Right cardiac atrium (tissue), 5 donors: ENCODE measurements around the gene IHH. TPM values are rescaled to one million over a fixed set of nuclear protein-coding genes. Genes with fewer than 3 reads are reported as not detected.

Experiments used
- ATAC-seq, 2 donors: fragments of 200-7000 bp; cut with Tn5 transposase; one replicate each; pipeline versions ENCODE4 v1.8.0 to v1.9.1; 2020; ENCODE audit warnings: moderate library complexity in 2 of 2, mild to moderate bottlenecking in 1 of 2
- DNase-seq, 3 donors: peaks; one replicate each; pipeline ENCODE4 v3.0.0-alpha.2; 2020
- H3K27ac ChIP-seq: one replicate; pipeline ENCODE4 v1.5.1; 2013; ENCODE audit warnings: mild to moderate bottlenecking, low read length, control low read depth, moderate library complexity
- H3K27me3 ChIP-seq: one replicate; pipeline ENCODE4 v1.6.1; 2013; ENCODE audit not compliant: control insufficient read depth, insufficient read depth
- H3K4me1 ChIP-seq: one replicate; pipeline ENCODE4 v1.6.1; 2013; ENCODE audit warnings: low read length; ENCODE audit not compliant: control insufficient read depth, insufficient read depth
- H3K4me3 ChIP-seq: one replicate; pipeline ENCODE4 v1.5.1; 2013; ENCODE audit warnings: low read length, control low read depth
- H3K9me3 ChIP-seq: one replicate; pipeline ENCODE4 v1.6.1; 2013; ENCODE audit warnings: low read length; ENCODE audit not compliant: control insufficient read depth
- WGBS: extraction: QIAGEN DNeasy Blood & Tissue Kit; methylation state at CpG from one replicate; pipeline ENCODE4 v1.1.7; 2013; 5-methylcytosine and 5-hydroxymethylcytosine counted together
- intact Hi-C, 4 donors: fragments of 100-400 bp; cut with DNase I; formaldehyde crosslinking; loops; one replicate each; pipeline versions ENCODE4 v1.11.0 to v1.14.0; 2022 to 2023
- long read RNA-seq, 4 donors: library from polyadenylated mRNA; unstranded; transcript quantifications; one replicate each; pipeline ENCODE4 v2.0.0, GENCODE V29; 2020 to 2021
- polyA plus RNA-seq: library from polyadenylated mRNA; stranded (reverse); fragments of 200-250 nt; gene quantifications from one replicate; pipeline ENCODE4 v1.2.3, GENCODE V29; 2013
- total RNA-seq, 4 donors: library from RNA; stranded (reverse); fragmentation: NEBNext Ultra II Directional; extraction: Animal tissue kit (Norgen Biotek cat#: 25700); gene quantifications; one replicate each; pipeline ENCODE4 v1.2.1, GENCODE V29; 2021
- donor health status: healthy with polysubstance abuse.
- donor health status: DM: no; HTN: yes; CAD: no.
- donor health status: DM: no; HTN: no; CAD: no.
- donor health status: DM: no; HTN: yes; CAD: no; lungs with severe emphysema.
- donor health status: DM: yes; HTN: yes; CAD: no.

The IHH gene
- total RNA-seq (not detected), polyA plus RNA-seq (0.05 TPM)
- long read RNA-seq, donor 1, result 0 reads
- long read RNA-seq, donor 2, result 0 reads
- long read RNA-seq, donor 3, result 0 reads
- long read RNA-seq, donor 4, result 0 reads

- H3K27me3 ChIP-seq, result no peaks in the 10 kb centered on the region
- H3K4me3 ChIP-seq, result peak within 1 kb of the TSS; percentile 41
- DNase-seq (peak in 1 of 3 donors; percentile 57), ATAC-seq (peak in 1 of 2 donors; percentile 5)
- 1% methylated on average over 76 of the region's 76 CpGs for WGBS
- no peak within 1 kb of the TSS for H3K27ac ChIP-seq
- H3K9me3 ChIP-seq, result no peaks in the 10 kb centered on the region
- peaks cover 6% of the 10 kb centered on the region for H3K4me1 ChIP-seq
- intact Hi-C loops, result no loop called here
Observed at GRCh38 chr2:219060821-219061791, at the start of gene IHH. IHH (minus strand) TSS chr2:219060921; CDS start chr2:219060467, 454 bp downstream.

DNA sequence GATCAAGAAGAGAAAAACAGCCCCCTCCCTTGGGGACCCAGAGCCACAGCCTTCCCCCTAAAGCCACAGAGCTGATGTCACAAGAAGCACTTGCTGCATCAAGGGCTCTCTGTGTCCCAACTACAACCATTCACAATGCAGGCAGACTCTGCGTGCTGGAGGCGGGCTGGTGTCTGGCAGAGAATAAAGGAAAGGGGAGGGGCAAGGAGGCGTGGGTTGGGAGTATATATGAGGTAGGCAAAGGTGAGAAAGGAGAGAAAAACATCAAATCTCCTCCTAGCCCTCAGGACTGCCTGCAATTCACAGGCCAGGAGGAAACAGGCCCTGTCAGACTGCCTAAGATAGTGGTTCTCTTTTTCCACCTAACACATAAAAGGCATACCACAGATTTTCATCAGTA, 48.8 kb upstream of the IHH start:
- H3K27me3 ChIP-seq, result no peaks in the 10 kb centered on the region
- H3K9me3 ChIP-seq, result no peaks in the 10 kb centered on the region
- H3K4me3 ChIP-seq, result no peak overlapping the region
- intact Hi-C loops, result no loop called here
- peaks cover 9% of the 10 kb centered on the region for H3K4me1 ChIP-seq
- ATAC-seq (peak; percentile 29 to 32), DNase-seq (peak in 1 of 3 donors; percentile 44)
- H3K27ac ChIP-seq, result no peak overlapping the region
- 68% methylated on average over 3 of the region's 3 CpGs for WGBS

DNA sequence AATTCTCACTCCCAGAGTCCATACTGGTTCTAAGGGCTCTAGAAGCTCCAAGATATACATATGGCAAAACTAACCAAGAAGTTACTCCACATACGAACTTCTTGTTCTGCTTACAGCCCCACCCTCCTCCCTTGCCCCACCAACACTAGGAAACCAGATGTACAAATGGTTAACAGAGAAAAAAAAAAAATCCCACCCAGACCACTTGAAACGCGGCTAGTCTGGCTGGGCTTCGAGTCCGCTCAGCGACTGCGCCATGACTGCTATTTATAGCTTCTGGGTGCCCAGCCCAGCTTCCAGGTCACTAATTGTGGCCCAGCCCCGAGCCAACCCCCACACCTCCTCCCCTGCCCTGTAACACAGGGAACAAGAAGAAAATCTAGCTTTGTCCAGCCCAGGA, 47.0 kb upstream of the IHH start:
- WGBS, result 28% methylated on average over 8 of the region's 8 CpGs
- ATAC-seq (peak in 1 of 2 donors; percentile 58), DNase-seq (peak in 2 of 3 donors; percentile 46 to 53)
- Histone ChIP-seq H3K4me1 (peaks cover 9% of the 10 kb centered on the region), H3K4me3 (no peak overlapping the region), H3K27ac (no peak overlapping the region), H3K9me3 (no peaks in the 10 kb centered on the region), H3K27me3 (no peaks in the 10 kb centered on the region)
- intact Hi-C loops, result no loop called here

DNA sequence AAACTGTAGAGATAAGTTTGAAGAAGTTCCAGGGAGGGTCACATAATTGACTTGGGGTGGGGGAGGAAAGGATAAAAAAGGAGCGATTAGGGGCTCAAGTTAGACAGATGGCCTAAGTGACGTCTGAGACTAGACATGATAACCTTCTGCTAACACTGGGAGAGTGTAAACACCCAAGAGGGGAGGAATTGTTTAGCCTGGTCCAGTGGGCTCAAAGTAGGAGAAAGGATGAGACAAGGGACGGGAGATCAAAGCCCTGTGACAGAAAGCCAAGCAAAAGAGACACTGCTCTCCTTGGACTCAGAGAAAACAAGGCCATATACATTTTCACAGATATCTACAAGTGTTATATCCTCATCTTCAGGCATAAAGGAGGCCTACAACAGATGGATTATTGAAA, 45.5 kb upstream of the IHH start:
- no peak overlapping the region for H3K4me3 ChIP-seq
- intact Hi-C loops, result no loop called here
- H3K9me3 ChIP-seq, result no peaks in the 10 kb centered on the region
- DNase-seq (no peak), ATAC-seq (no peak)
- H3K27me3 ChIP-seq, result no peaks in the 10 kb centered on the region
- no peak overlapping the region for H3K27ac ChIP-seq
- whole genome bisulfite sequencing, result 78% methylated on average over 3 of the region's 3 CpGs
- H3K4me1 ChIP-seq, result peaks cover 9% of the 10 kb centered on the region

GRCh38 chr2:219104107-219105035, 43.6 kb upstream of the IHH start:
- DNase-seq (no peak), ATAC-seq (no peak)
- H3K9me3 ChIP-seq, result no peaks in the 10 kb centered on the region
- intact Hi-C loops, result no loop called here
- no peaks in the 10 kb centered on the region for H3K27me3 ChIP-seq
- 75% methylated on average over 4 of the region's 4 CpGs for WGBS
- H3K4me1 ChIP-seq, result peaks cover 6% of the 10 kb centered on the region
- H3K4me3 ChIP-seq, result no peak overlapping the region
- H3K27ac ChIP-seq, result no peak overlapping the region

DNA sequence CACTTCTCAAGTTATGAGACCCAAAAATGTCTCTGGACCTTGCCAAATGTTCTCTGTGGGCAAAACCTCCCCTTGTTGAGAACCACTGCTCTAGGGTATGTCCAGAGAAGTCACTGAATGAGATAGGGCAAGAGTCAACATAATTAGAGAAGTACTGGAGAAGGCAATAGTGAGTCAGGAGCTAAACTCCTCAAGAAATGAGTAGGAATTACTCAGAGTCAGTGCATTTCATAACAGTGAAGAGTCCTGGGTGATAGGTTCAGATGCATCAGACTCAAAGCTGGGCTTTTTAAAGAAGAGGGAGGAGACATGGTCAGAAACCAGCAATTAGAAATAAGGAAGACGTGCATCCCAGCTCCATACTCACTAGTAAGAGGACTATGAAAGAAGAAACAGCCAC, 38.6 kb upstream of the IHH start:
- WGBS, result 88% methylated on average over 1 of the region's 1 CpG
- Histone ChIP-seq H3K4me3 (no peak overlapping the region), H3K9me3 (no peaks in the 10 kb centered on the region), H3K27ac (no peak overlapping the region), H3K27me3 (no peaks in the 10 kb centered on the region), H3K4me1 (no peaks in the 10 kb centered on the region)
- ATAC-seq (no peak), DNase-seq (no peak)
- intact Hi-C loops, result no loop called here

GRCh38 chr2:219095406-219095935, 34.8 kb upstream of the IHH start:
- ATAC-seq, result no peak
- DNase-seq, result no peak
- Histone ChIP-seq H3K27me3 (no peaks in the 10 kb centered on the region), H3K9me3 (no peaks in the 10 kb centered on the region), H3K4me3 (no peak overlapping the region), H3K27ac (no peak overlapping the region), H3K4me1 (no peaks in the 10 kb centered on the region)
- WGBS, result 93% methylated on average over 1 of the region's 1 CpG
- intact Hi-C loops, result no loop called here

DNA sequence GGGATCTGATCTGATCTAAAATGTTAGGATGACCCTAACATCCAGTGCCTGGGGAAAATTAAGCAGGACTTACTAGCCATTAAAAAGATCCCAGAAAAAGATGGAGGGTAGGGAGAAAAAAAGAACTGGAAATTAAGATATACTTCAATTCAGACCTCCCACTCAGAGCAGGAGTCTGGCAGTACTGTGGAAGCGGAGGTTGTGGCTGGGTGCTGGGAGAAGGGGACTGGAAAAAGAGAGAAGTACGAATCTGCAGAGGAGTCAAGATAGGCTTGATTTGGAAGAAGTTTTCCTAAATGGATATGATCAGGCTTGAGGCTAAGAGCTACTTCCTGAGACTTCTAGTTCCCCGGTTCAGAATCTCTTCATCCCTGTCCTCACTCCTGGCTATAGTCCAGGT, 33.5 kb upstream of the IHH start:
- ATAC-seq, result no peak
- Histone ChIP-seq H3K9me3 (no peaks in the 10 kb centered on the region), H3K27ac (no peak overlapping the region), H3K4me1 (no peaks in the 10 kb centered on the region), H3K27me3 (no peaks in the 10 kb centered on the region), H3K4me3 (no peak overlapping the region)
- 68% methylated on average over 3 of the region's 3 CpGs for WGBS
- intact Hi-C loops, result no loop called here
- no peak for DNase-seq

DNA sequence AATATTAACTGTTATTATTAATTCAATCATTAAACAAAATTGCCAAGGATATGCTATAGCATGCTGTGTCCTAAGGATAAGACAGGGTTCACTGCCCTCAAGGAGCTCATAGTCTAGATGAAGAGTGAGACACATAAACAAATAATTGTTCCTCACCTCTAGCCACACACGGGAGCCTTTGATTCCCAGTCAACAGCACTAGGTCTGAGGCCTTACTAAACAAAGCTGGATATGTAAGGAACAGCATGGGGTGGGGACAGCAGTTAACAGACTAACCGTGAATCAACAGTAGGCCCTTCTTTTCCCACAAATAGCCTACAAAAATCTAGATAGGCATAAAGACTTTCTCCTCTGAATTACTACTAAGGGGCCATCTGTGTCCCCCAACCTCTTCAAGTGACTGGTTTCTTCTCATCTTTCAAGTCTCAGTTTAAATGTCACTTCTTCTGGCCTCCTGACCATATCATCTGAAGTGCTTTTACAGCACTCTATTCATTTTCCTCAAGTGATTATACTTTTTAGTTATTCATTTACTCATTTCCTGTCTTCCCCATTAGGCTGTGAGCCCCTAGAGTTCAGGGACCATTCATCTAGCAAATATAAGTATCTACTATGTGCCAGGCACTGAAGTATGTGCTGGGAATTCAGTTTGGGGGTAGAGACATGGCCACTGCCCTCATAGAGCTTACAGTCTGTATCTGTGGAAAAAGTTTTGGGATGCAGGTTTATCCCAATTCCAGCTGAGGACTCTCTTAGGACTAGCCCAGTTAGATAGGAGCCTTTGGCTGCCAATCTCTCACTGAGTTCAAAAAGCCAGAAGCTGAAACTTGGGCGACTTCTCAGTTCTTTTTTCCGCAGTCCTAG, 29.9 kb upstream of the IHH start:
- Histone ChIP-seq H3K27ac (no peak overlapping the region), H3K4me3 (no peak overlapping the region), H3K9me3 (no peaks in the 10 kb centered on the region), H3K27me3 (no peaks in the 10 kb centered on the region), H3K4me1 (no peaks in the 10 kb centered on the region)
- 78% methylated on average over 4 of the region's 4 CpGs for WGBS
- no peak for DNase-seq
- no peak for ATAC-seq
- intact Hi-C loops, result no loop called here

DNA sequence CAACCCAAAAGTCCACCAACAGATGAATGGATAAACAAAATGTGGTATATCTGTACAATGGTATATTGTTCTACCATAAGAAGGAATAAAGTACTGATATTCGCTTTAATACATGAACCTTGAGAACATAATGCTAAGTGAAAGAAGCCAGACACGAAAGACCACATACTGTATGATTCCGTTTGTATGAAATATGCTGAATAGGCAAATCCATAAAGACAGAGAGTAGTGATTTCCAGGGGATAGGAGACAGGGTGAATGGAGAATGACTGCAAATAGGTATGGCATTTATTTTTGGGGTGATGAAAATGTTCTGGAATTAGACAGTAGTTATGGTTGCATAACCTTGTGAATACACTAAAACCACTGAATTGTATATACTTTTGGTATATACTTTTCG, 28.6 kb upstream of the IHH start:
- intact Hi-C loops, result no loop called here
- H3K27ac ChIP-seq, result no peak overlapping the region
- 97% methylated on average over 4 of the region's 4 CpGs for WGBS

More for the DNA sequence above, 28.6 kb upstream of the IHH start:
- no peaks in the 10 kb centered on the region for H3K9me3 ChIP-seq
- DNase-seq (no peak), ATAC-seq (no peak)
- H3K4me3 ChIP-seq, result no peak overlapping the region
- H3K27me3 ChIP-seq, result no peaks in the 10 kb centered on the region
- no peaks in the 10 kb centered on the region for H3K4me1 ChIP-seq
